Skeletal muscle tissue (tissue), 4 donors: ENCODE results near the gene WSCD1. TPM values are rescaled to one million over a fixed set of nuclear protein-coding genes. Genes with fewer than 3 reads are reported as not detected.

ENCODE experiments used
- H3K27ac ChIP-seq: one replicate; pipeline ENCODE4 v1.7.0; 2013; ENCODE audit warnings: mild to moderate bottlenecking, low read depth, low read length, inconsistent platforms
- H3K27me3 ChIP-seq, 3 donors: one replicate each; pipeline ENCODE4 v1.7.0; 2013; ENCODE audit warnings: low read length in 3 of 3; ENCODE audit not compliant: control insufficient read depth in 3 of 3, insufficient read depth in 3 of 3
- H3K36me3 ChIP-seq, 3 donors: one replicate each; pipeline ENCODE4 v1.7.0; 2013; ENCODE audit warnings: low read length in 3 of 3; ENCODE audit not compliant: control insufficient read depth in 3 of 3, insufficient read depth in 3 of 3
- H3K4me1 ChIP-seq, 3 donors: one replicate each; pipeline ENCODE4 v1.7.0; 2013; ENCODE audit warnings: low read length in 3 of 3, mild to moderate bottlenecking in 3 of 3; ENCODE audit not compliant: control insufficient read depth in 3 of 3, insufficient read depth in 3 of 3
- H3K4me3 ChIP-seq, 3 donors: one replicate each; pipeline ENCODE4 v1.7.0; 2013; ENCODE audit warnings: low read length in 3 of 3
- H3K9ac ChIP-seq, 3 donors: one replicate each; pipeline ENCODE4 v1.7.0; 2013; ENCODE audit warnings: low read length in 3 of 3, mild to moderate bottlenecking in 3 of 3, moderate library complexity in 2 of 3, low read depth in 1 of 3
- H3K9me3 ChIP-seq, 3 donors: one replicate each; pipeline ENCODE4 v1.7.0; 2013; ENCODE audit warnings: low read length in 3 of 3; ENCODE audit not compliant: control insufficient read depth in 3 of 3
- total RNA-seq: library from RNA; depleted of rRNA; stranded (reverse); fragments of >200 nt; gene quantifications from one replicate; pipeline ENCODE4 v1.2.3, GENCODE V29; 2014
- donor health status: Osteomylitis.

Gene WSCD1
- total RNA-seq, 1 donor from 2014 or later, result 33.4 TPM

- peaks cover 37 to 57% (median 49%) of the 10 kb centered on the region in 3 donors for H3K4me1 ChIP-seq
- H3K27ac ChIP-seq, result no peak overlapping the region
- H3K4me3 ChIP-seq, result no peak overlapping the region
- H3K36me3 ChIP-seq, result peaks cover 0 to 4% (median 0%) of the 10 kb centered on the region in 3 donors
- no peaks in the 10 kb centered on the region for H3K9me3 ChIP-seq
- peak overlapping the region in 1 of 3 donors; percentile 40 for H3K9ac ChIP-seq
- H3K27me3 ChIP-seq, result no peaks in the 10 kb centered on the region
Measured at GRCh38 chr17:6080711-6081430, 10.7 kb downstream of the WSCD1 start.

GRCh38 chr17:6082335-6082734, 12.2 kb downstream of the WSCD1 start:
- Histone ChIP-seq H3K4me3 (no peak overlapping the region), H3K4me1 (peaks cover 29 to 49% (median 41%) of the 10 kb centered on the region in 3 donors), H3K36me3 (peaks cover 0 to 5% (median 0%) of the 10 kb centered on the region in 3 donors), H3K27me3 (no peaks in the 10 kb centered on the region), H3K9ac (peak overlapping the region in 1 of 3 donors; percentile 47), H3K9me3 (no peaks in the 10 kb centered on the region), H3K27ac (no peak overlapping the region)

DNA sequence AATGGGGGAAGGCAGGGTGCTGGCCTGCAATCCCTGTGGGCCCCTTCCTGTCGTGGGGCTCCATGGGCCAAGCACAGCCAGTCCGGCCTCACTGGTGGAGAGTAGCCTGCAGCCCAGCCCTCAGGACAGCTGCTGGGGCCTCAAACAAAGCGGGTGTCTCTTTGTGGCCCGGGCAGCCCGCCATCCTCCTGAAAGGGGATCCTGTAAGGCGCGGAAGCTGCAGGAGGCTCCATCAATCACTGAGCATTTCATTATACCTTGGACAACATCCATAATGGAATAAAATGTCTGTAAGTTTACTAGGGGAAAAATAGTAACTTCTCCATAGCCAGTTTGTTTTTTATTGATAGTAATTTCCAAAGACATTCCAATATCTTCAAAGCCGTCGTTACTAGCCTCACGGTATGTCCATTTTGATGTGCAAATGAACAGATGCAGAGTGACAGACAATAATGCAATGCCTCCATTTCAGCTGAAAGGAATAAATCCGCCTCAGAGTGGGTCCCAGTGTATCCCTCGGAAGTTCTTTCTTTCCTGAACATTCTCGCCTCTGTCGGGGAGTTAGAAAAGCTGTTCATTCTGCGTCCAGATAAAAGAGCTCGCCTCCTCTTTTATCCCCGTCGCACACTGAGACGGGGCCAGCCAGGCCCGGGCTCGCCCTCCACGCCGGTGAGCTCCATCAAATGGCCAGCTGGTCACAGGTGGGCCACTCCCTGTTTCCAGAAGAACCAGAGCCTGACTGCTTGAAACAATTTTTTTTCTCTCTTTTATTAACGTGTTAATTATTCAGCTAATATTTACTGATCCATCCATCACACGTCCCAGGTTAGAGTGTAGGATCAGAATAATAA, 14.4 kb downstream of the WSCD1 start:
- H3K9me3 ChIP-seq, result no peaks in the 10 kb centered on the region
- peaks cover 29 to 42% (median 36%) of the 10 kb centered on the region in 3 donors for H3K4me1 ChIP-seq
- H3K4me3 ChIP-seq, result peak overlapping the region in 2 of 3 donors; percentile 17
- H3K9ac ChIP-seq, result peak overlapping the region in 1 of 3 donors; percentile 71
- no peaks in the 10 kb centered on the region for H3K27me3 ChIP-seq
- H3K27ac ChIP-seq, result peak overlapping the region; percentile 81
- peaks cover 0 to 5% (median 0%) of the 10 kb centered on the region in 3 donors for H3K36me3 ChIP-seq

DNA sequence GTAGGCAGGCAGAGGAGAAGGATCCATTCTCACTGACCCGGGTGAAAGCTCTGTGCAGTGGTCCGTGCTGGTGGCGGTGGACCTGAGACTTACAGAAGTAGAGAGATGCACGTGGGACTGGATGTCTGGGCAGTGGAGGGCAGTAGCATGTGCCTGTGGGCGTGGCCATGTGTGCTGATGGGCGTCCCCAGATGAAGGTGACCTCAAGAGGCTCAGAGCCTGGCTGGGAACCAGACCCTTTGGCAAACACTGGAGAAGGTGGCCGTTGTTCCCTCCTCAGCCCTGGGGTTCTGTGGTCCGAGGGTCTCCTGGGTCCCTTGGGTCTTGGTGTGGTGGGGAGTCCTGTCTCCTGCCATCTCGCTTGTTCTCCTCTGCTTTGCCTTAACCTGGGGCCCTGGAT, 15.6 kb downstream of the WSCD1 start:
- Histone ChIP-seq H3K27ac (no peak overlapping the region), H3K9ac (peak overlapping the region in 1 of 3 donors; percentile 3), H3K36me3 (peaks cover 0 to 8% (median 0%) of the 10 kb centered on the region in 3 donors), H3K4me1 (peaks cover 29 to 43% (median 40%) of the 10 kb centered on the region in 3 donors), H3K9me3 (no peaks in the 10 kb centered on the region), H3K27me3 (no peaks in the 10 kb centered on the region), H3K4me3 (no peak overlapping the region)

DNA sequence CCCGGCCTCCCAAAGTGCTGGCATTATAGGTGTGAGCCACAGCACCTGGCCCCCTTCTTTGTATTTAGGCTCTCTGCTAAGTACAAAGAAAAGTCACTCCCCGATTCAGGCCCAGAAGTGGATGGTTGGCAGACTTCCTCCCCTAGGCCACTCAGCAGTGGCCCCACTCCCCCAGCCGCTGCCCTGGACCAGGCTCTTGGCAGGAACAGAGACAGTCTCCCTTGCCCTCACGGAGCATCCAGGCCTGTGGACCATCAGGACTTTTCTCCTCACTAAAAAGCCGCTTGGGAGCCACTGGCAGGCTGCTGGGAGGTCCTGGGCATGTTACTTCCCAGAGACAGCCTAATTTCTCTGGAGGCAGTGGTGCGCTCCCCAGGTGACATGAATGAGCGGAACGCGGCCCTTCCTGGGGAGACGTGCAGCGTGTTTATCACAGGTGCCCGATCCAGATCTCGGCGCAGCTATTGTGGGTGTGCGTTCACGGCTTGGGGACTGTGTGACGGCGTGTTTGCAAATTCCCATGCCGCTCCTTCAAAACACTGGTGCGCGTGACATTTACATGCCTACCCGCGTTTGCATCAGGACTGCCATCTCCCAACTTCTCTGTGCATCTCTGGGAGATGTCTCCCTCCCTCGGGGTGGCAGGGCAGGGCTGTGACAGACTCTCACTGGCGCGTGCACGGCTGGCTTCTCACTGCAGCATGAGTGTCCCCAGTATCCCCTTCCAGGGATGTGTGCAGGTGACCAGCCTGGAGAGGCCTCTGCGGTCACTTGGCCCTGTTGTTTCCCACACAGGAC, 16.6 kb downstream of the WSCD1 start:
- Histone ChIP-seq H3K4me1 (peaks cover 35 to 51% (median 45%) of the 10 kb centered on the region in 3 donors), H3K27me3 (no peaks in the 10 kb centered on the region), H3K9me3 (no peaks in the 10 kb centered on the region), H3K4me3 (no peak overlapping the region), H3K36me3 (peaks cover 0 to 8% (median 0%) of the 10 kb centered on the region in 3 donors), H3K9ac (no peak overlapping the region), H3K27ac (no peak overlapping the region)

DNA sequence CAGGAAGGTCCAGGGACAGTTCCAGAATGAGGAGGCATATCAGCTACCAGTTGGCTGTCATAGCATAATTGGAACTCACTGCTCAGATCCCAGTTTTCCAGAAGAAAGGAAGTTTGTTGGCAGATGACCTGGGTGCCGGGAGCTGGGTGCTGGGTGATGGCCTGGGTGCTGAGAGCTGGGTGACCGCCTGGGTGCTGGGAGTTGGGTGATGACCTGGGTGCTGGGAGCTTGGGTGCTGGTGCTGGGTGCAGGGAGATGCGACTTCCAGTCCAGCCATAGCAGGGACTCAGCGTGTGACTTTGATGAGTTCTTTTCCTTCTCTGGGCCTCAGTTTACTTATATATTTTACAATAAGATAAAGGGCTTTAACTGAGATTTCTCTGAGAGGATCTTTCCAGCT, 18.0 kb downstream of the WSCD1 start:
- Histone ChIP-seq H3K9me3 (no peaks in the 10 kb centered on the region), H3K9ac (no peak overlapping the region), H3K4me1 (peaks cover 37 to 53% (median 45%) of the 10 kb centered on the region in 3 donors), H3K27ac (no peak overlapping the region), H3K36me3 (peaks cover 0 to 9% (median 0%) of the 10 kb centered on the region in 3 donors), H3K4me3 (no peak overlapping the region), H3K27me3 (no peaks in the 10 kb centered on the region)

GRCh38 chr17:6090253-6090652, 20.1 kb downstream of the WSCD1 start:
- H3K27ac ChIP-seq, result no peak overlapping the region
- H3K9ac ChIP-seq, result peak overlapping the region in 1 of 3 donors; percentile 50
- peaks cover 28 to 49% (median 31%) of the 10 kb centered on the region in 3 donors for H3K4me1 ChIP-seq
- H3K4me3 ChIP-seq, result peak overlapping the region in 1 of 3 donors; percentile 6
- peaks cover 0 to 13% (median 2%) of the 10 kb centered on the region in 3 donors for H3K36me3 ChIP-seq
- H3K27me3 ChIP-seq, result peaks cover 0 to 1% (median 0%) of the 10 kb centered on the region in 3 donors
- no peaks in the 10 kb centered on the region for H3K9me3 ChIP-seq

GRCh38 chr17:6092182-6092902, 22.2 kb downstream of the WSCD1 start:
- Histone ChIP-seq H3K4me1 (peaks cover 25 to 46% (median 32%) of the 10 kb centered on the region in 3 donors), H3K9me3 (no peaks in the 10 kb centered on the region), H3K4me3 (peak overlapping the region in 1 of 3 donors; percentile 13), H3K36me3 (peaks cover 0 to 20% (median 5%) of the 10 kb centered on the region in 3 donors), H3K9ac (peak overlapping the region in 1 of 3 donors; percentile 50), H3K27me3 (peaks cover 0 to 3% (median 0%) of the 10 kb centered on the region in 3 donors), H3K27ac (no peak overlapping the region)
